Measurements from ENCODE around the gene CHST15.

CHST15 gene

DNA sequence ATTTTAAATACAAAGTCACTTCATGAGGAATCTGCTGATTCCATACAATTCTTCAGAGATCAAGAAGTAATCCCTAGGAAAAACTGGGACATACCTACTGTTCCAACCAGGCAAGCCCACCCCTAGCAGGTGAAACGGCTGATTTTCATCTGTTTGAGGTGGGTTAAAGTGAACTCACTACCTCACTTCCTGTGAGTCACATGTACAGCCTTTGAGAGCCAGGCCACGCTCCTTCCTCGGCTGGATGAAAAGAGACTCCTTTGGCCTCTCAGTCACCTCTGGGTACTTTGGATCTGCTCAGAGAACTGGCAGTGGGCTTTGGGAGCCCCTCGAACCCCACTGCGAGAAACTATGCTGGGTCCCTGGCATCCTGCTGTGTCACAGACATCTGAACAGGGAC is 68.2 kb downstream of the CHST15 start:
- DNase-seq, result no peak

- no peak for DNase-seq
Measured at GRCh38 chr10:124022066-124022465, 71.3 kb downstream of the CHST15 start.

GRCh38 chr10:124020981-124021815 is 72.2 kb downstream of the CHST15 start:
- DNase-seq, result no peak

DNA sequence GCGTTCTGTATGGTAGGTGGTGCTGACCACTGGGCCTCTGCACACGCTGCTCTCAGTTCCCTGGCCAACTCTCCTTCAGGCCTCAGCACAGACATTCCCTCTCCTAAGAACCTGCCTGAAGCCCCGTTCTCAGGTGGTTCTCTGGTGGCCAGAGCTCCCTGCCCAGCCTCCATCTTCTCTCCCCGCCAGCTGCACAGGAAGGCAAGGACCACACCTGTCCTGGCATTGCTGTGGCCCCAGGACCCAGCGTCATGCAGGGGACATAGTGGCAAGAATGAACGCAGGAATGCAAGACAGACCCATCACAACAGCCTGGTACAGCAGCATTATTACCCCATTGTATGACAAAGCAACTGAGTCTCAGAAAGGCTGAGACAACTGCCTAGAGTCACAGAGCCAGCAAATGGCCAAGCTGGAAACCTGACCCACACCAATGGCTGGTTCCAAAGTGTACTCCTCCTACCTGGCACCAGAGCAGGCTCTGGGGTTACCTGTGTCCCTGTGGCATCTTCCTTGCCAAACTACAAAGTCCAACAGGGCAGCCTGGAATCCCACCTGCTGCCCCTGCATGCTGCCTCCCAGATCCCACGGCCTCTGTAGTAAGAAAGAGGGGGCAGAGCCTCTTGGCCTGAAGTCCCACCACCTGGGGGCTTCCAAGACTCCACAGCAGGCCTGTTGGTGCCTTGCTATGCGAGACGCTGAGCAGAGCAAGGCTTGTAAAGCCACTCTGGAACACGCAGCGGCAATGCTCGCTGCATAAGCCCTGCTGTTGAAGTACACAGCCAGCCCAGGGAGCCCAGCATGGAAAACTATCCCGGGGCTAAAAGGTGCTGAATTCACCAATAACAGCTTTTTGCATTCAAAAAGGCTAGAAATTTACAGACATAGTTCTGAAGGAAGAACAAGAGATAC is 73.3 kb downstream of the CHST15 start:
- DNase-seq, result no peak

- no peak for DNase-seq
Measured at GRCh38 chr10:124018886-124019525, 74.4 kb downstream of the CHST15 start.

- no peak for DNase-seq
Measured at GRCh38 chr10:124017729-124018128, 75.7 kb downstream of the CHST15 start.

GRCh38 chr10:124016804-124017375 is 76.5 kb downstream of the CHST15 start:
- DNase-seq, result no peak

- no peak for DNase-seq
Measured at GRCh38 chr10:124015991-124016390, 77.4 kb downstream of the CHST15 start.

DNA sequence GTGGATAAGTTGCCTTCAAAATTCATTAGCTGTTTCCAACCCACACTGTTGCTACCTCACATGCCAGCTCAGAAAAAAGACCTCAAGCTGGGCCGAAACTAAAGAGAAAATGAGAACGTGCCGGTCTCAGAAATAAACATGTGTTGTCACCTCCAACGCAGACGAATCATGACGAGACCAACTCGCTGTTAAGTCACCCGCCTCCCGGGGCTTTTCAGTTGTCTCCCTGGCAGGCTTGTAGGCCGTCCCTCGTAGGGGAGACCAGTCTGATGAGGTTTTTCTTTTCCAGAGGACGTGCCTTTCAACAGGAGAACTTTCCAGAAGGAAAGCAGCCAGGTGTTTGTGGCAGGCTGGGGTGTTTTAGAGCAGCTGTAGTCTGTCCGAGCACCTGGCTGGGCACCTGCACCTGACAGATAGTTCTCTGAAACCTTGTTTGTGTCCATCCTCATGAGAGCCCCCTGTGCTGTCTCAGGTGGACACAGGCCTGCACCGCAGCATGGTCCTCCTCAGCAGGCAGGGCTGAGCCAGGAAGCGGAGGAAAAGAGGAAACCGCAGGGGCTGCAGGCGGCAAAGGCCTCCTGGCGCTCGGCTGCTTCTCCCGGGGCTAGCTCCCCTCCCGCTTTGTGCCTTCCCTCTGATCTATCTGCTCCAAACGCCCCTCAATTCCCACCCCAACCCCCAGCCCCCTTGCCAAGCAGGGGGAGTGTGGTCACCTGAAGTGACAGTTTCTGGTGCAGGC is 78.8 kb downstream of the CHST15 start:
- DNase-seq, result no peak

DNA sequence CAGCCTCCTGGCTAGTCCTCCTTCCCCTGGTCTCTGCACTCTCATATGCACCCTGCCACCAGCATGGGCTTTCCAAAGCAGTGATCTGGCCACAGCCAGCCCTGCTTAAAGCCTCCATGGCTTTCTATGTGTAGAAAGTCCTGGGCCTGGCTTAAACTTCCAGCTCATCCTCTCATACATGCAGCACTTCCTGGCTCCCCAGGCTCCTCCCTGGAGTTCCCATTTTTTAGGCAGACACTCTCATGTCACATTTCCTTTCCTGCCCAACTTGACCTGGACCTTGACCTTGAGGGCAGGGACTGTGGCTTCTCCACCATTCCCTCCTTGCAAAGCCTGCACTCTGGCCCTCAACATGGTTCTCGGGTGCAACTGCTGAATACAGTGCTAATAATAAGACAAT is 79.5 kb downstream of the CHST15 start:
- no peak for DNase-seq

DNA sequence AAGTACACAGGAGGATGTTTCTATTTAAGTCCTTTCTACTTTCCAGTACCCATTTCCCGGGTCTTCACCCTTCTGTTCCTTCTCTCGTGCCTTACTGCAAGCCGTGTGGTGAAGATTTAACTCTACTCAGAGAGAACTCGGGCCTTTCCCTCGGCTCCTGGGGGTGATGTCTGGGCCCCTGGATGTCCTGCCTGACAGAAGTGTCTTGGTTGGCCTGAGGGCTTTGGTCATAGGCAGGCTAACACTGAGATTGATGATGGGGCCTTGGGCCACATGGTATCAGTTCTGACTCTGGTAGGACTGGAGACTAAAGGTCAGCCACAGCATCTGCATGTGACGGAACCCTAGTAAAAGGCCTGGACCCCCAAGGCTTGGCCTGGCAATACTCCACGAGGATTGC is 80.4 kb downstream of the CHST15 start:
- DNase-seq, result no peak

DNA sequence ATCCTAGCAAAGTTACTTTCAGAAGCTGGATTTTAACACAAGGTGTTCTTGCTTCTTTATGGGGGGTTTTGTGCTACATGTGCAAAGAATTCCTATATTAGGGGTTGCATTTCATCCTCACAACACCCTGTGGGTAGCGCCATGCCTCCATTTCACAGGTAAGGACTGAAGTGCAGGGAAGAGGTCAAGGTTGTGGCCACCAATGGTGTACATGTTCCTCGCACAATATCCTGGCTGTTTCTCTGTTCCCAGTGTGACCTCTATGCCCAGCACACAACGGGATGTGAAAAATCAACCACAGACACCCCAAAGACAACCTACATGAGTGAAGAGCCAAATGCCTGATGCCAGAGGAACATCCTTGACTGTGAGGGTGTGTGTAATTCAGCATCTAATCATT is 80.8 kb downstream of the CHST15 start:
- DNase-seq, result no peak

- no peak for DNase-seq
Measured at GRCh38 chr10:124012066-124012465, 81.3 kb downstream of the CHST15 start.

DNA sequence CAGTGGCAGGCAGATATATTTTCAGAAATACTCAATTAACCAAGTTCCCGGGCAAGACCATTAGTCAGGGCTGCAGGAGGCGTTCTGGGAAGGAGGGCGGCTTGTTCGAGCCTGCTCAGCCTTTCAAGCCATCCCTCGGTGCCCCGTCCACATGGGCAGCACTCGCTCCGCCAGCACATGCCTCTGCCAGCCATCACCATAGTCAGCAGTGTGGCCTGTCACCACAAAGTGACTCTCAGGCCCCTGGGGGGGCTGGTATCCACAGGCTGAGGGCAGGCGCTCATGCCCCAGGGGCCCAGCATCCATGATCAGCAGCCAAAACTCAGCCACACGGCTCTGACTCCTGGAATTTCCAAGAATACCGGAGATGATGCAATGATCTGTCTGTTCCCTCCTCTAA is 81.9 kb downstream of the CHST15 start:
- no peak for DNase-seq

- DNase-seq, result peak; percentile 74
Measured at GRCh38 chr10:124010563-124011131, 82.8 kb downstream of the CHST15 start.

- no peak for DNase-seq
Measured at GRCh38 chr10:124010024-124010423, 83.4 kb downstream of the CHST15 start.

- DNase-seq, result peak; percentile 42
Measured at GRCh38 chr10:124009231-124010015, 84.0 kb downstream of the CHST15 start.

- DNase-seq, result peak; percentile 74
Measured at GRCh38 chr10:124008681-124009080, 84.7 kb downstream of the CHST15 start.

- peak; percentile 44 for DNase-seq
Measured at GRCh38 chr10:124008187-124008586, 85.2 kb downstream of the CHST15 start.

GRCh38 chr10:124007773-124008145 is 85.6 kb downstream of the CHST15 start:
- DNase-seq, result peak; percentile 15

Measured in femur (tissue), 1 donor.